Activated B cell treated with CpG ODN at 0.5 μM for 24 hours (primary cell): ENCODE results near the gene LENG9. TPM values are rescaled to one million over a fixed set of nuclear protein-coding genes. Genes with fewer than 3 reads are reported as not detected.

Source experiments
- ATAC-seq: fragments of 200-7000 bp; cut with Tn5 transposase; one replicate; pipeline ENCODE4 v1.10.0; 2021; ENCODE audit warnings: low read depth, mild to moderate bottlenecking, moderate library complexity
- CTCF ChIA-PET: fragments of 350-600 bp; sonication (Branson Sonifier 250); formaldehyde crosslinking; loops from one replicate; lab custom pipeline; 2021; ENCODE audit warnings: antibody characterized with exemption; lab: Charles Lee
- POLR2A ChIA-PET: fragments of 350-600 bp; sonication (Branson Sonifier 250); formaldehyde crosslinking; loops from one replicate; lab custom pipeline; 2021; ENCODE audit warnings: antibody characterized with exemption; lab: Charles Lee
- DNase-seq: peaks from one replicate; pipeline ENCODE4 v3.0.0; 2022
- H3K27ac Mint-ChIP-seq: one replicate; pipeline ENCODE4 v1.8.0; 2020; ENCODE audit warnings: mixed read lengths
- H3K27me3 Mint-ChIP-seq: one replicate; pipeline ENCODE4 v1.8.0; 2021; ENCODE audit warnings: mixed read lengths
- H3K36me3 Mint-ChIP-seq: one replicate; pipeline ENCODE4 v1.8.0; 2021; ENCODE audit warnings: low read depth, mixed read lengths
- H3K4me1 Mint-ChIP-seq: one replicate; pipeline ENCODE4 v1.8.0; 2021; ENCODE audit warnings: mixed read lengths
- H3K4me3 Mint-ChIP-seq: one replicate; pipeline ENCODE4 v1.8.0; 2020; ENCODE audit warnings: mild to moderate bottlenecking, mixed read lengths
- H3K9me3 Mint-ChIP-seq: one replicate; pipeline ENCODE4 v1.8.0; 2020; ENCODE audit warnings: mixed read lengths
- CTCF ChIP-seq: fragments of 200-600 bp; IDR thresholded peaks from one replicate; pipeline ENCODE4 v1.8.0; 2022; ENCODE audit warnings: antibody characterized with exemption, mild to moderate bottlenecking
- intact Hi-C: fragments of 100-400 bp; cut with micrococcal nuclease; formaldehyde crosslinking; loops from one replicate; pipeline ENCODE4 v1.15.1; 2024
- total RNA-seq: library from RNA; stranded (reverse); gene quantifications from 2 replicates; pipeline ENCODE4 v1.2.3, GENCODE V29; 2022

The LENG9 gene
- total RNA-seq, 1 donor from 2014 or later: 8.5 TPM

DNA sequence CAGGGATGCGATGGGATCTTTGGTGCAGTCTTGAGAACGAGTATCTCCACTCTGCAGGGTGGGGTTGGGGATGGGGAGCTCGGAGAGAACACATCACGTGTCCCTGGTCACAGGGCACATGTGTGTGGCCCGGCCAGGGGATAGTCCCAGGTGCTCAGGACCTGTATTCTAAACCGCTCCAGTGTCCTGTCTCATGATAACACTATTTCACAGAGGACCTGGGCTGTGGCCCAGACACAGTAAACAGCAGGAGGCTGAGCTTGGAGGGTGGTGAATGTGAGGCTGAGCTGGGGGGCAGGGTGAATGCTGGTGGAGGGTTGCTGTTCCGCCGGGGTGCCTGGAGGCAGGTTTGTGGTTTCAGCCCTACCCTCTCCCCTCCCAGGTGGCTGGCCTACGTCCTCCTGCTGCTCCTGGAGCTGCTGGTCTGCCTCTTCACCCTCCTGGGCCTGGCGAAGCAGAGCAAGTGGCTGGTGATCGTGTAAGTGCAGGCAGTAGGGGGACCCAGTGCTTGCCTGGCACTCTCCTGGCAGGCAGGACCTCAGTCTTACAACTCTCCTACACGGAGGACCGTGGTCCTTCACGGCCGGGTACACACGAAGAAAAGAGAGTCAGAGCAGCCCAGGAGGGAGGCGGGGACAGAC is 37.2 kb downstream of the LENG9 start:
- DNase-seq (no peak), ATAC-seq (no peak)
- Mint-ChIP-seq H3K27me3 (peaks cover 31% of the 10 kb centered on the region), H3K27ac (no peak overlapping the region), H3K4me1 (peaks cover 10% of the 10 kb centered on the region), H3K36me3 (no peaks in the 10 kb centered on the region), H3K9me3 (no peaks in the 10 kb centered on the region), H3K4me3 (no peak overlapping the region)
- ChIA-PET CTCF (no interaction called here), POLR2A (interaction anchor here (0.6 kb wide), 1 partner anchor 211 kb away, joined by 3 read pairs; no protein-coding TSS in a partner anchor)
- no peak for TF ChIP-seq CTCF
- intact Hi-C loops: no loop called here

GRCh38 chr19:54425382-54425723 is 38.2 kb downstream of the LENG9 start:
- no peak overlapping the region for H3K4me3 Mint-ChIP-seq
- no peak for TF ChIP-seq CTCF
- no peaks in the 10 kb centered on the region for H3K9me3 Mint-ChIP-seq
- POLR2A ChIA-PET: no interaction called here
- DNase-seq: no peak
- H3K27ac Mint-ChIP-seq: no peak overlapping the region
- no peaks in the 10 kb centered on the region for H3K36me3 Mint-ChIP-seq
- peaks cover 2% of the 10 kb centered on the region for H3K4me1 Mint-ChIP-seq
- H3K27me3 Mint-ChIP-seq: peaks cover 33% of the 10 kb centered on the region
- CTCF ChIA-PET: no interaction called here
- ATAC-seq: no peak
- intact Hi-C loops: no loop called here

DNA sequence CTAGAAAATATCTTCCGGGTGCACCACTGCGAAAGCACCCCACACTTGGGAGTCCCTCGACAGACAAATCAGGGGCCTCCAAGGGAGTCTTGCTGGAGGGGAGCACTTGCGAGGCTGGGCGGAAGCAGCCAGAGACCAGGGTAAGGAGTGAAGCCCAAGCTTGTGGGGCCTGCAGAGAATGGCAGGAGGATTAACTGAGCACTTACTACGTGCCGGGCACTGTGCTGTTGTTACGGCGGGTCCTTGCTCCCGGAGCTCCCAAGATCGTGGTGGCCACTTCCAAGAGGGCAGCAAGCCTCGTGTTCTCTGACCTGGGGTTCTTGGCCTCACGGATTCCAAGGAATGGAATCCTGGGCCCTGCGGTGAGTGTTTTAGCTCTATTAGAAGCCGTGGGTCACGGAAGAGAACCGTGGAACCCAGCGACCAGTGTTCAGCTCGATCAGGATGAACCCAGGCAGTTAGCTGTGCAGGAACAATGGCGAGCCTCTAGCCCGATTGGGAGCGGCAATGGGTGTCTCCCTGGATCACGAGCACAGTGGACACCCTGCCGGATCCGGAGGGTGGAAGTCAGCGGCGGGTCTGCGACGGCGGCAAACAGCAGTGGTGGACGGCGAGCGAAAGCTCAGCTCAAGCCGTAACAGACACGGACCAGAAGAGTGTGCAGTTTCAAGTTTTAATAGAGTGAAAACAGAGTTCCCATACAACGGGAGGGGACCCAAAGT is 38.8 kb downstream of the LENG9 start:
- CTCF ChIA-PET: no interaction called here
- no peak for ATAC-seq
- Mint-ChIP-seq H3K4me1 (no peaks in the 10 kb centered on the region), H3K27ac (no peak overlapping the region), H3K36me3 (no peaks in the 10 kb centered on the region), H3K9me3 (no peaks in the 10 kb centered on the region), H3K27me3 (peaks cover 34% of the 10 kb centered on the region), H3K4me3 (no peak overlapping the region)
- DNase-seq: no peak
- POLR2A ChIA-PET: interaction anchor here (0.6 kb wide), 1 partner anchor 126 kb away, joined by 4 read pairs; no protein-coding TSS in a partner anchor
- no peak for TF ChIP-seq CTCF
- intact Hi-C loops: no loop called here

GRCh38 chr19:54424201-54424600 is 39.4 kb downstream of the LENG9 start:
- TF ChIP-seq CTCF: no peak
- intact Hi-C loops: no loop called here
- no peak overlapping the region for H3K4me3 Mint-ChIP-seq
- peaks cover 37% of the 10 kb centered on the region for H3K27me3 Mint-ChIP-seq
- ATAC-seq (no peak), DNase-seq (no peak)
- no peaks in the 10 kb centered on the region for H3K4me1 Mint-ChIP-seq
- ChIA-PET POLR2A (interaction anchor here (0.6 kb wide), 1 partner anchor 127 kb away, joined by 4 read pairs; no protein-coding TSS in a partner anchor), CTCF (no interaction called here)
- H3K27ac Mint-ChIP-seq: no peak overlapping the region
- no peaks in the 10 kb centered on the region for H3K36me3 Mint-ChIP-seq
- no peaks in the 10 kb centered on the region for H3K9me3 Mint-ChIP-seq

- ChIA-PET POLR2A (no interaction called here), CTCF (no interaction called here)
- DNase-seq (no peak), ATAC-seq (no peak)
- Mint-ChIP-seq H3K36me3 (no peaks in the 10 kb centered on the region), H3K27me3 (peaks cover 41% of the 10 kb centered on the region), H3K9me3 (no peaks in the 10 kb centered on the region), H3K27ac (no peak overlapping the region), H3K4me3 (no peak overlapping the region), H3K4me1 (peaks cover 7% of the 10 kb centered on the region)
- TF ChIP-seq CTCF: no peak
- intact Hi-C loops: no loop called here
Observed at GRCh38 chr19:54422136-54422535, 41.4 kb downstream of the LENG9 start.
